Mesothelial cell of epicardium (in vitro differentiated cells): Measurements from ENCODE around the gene RERE. TPM values are rescaled to one million over a fixed set of nuclear protein-coding genes. Genes with fewer than 3 reads are reported as not detected.

Experiments used
- DNase-seq, 2 experiments: peaks; one replicate each; pipeline ENCODE4 v3.0.0; 2021; ENCODE audit warnings: low spot score in 2 of 2; ENCODE audit not compliant: unreplicated experiment in 2 of 2
- H3K27ac Mint-ChIP-seq: 2 replicates; pipeline ENCODE4 v1.8.0; 2021; ENCODE audit warnings: mixed read lengths
- H3K27me3 Mint-ChIP-seq: 2 replicates; pipeline ENCODE4 v1.8.0; 2021; ENCODE audit warnings: low read depth, mixed read lengths
- H3K36me3 Mint-ChIP-seq: 2 replicates; pipeline ENCODE4 v1.8.0; 2021; ENCODE audit warnings: mixed read lengths
- H3K4me1 Mint-ChIP-seq: 2 replicates; pipeline ENCODE4 v1.8.0; 2021; ENCODE audit warnings: mixed read lengths
- H3K4me3 Mint-ChIP-seq: 2 replicates; pipeline ENCODE4 v1.8.0; 2021; ENCODE audit warnings: mild to moderate bottlenecking, moderate library complexity, mixed read lengths
- H3K9me3 Mint-ChIP-seq: 2 replicates; pipeline ENCODE4 v1.8.0; 2021; ENCODE audit warnings: mixed read lengths
- CTCF ChIP-seq: fragments of 200-600 bp; sonication (generic); IDR thresholded peaks from one replicate; pipeline ENCODE4 v1.5.0; 2021; ENCODE audit warnings: antibody characterized with exemption; ENCODE audit not compliant: unreplicated experiment
- total RNA-seq: library from RNA; stranded (reverse); gene quantifications from 3 replicates; pipeline ENCODE4 v1.2.1, GENCODE V29; 2021

The RERE gene
- total RNA-seq, 1 donor from 2014 or later = 187 TPM

GRCh38 chr1:8562881-8563865 lies 254.3 kb downstream of the RERE start:
- Mint-ChIP-seq H3K9me3 (no peaks in the 10 kb centered on the region), H3K4me1 (peaks cover 26% of the 10 kb centered on the region), H3K4me3 (no peak overlapping the region), H3K27me3 (no peaks in the 10 kb centered on the region), H3K36me3 (peaks cover 2% of the 10 kb centered on the region), H3K27ac (peak overlapping the region; percentile 85)
- no peak for DNase-seq
- TF ChIP-seq CTCF = no peak

GRCh38 chr1:8562222-8562621 lies 255.2 kb downstream of the RERE start:
- H3K4me3 Mint-ChIP-seq = no peak overlapping the region
- peaks cover 26% of the 10 kb centered on the region for H3K4me1 Mint-ChIP-seq
- no peak overlapping the region for H3K27ac Mint-ChIP-seq
- DNase-seq = no peak
- TF ChIP-seq CTCF = no peak
- H3K27me3 Mint-ChIP-seq = no peaks in the 10 kb centered on the region
- H3K36me3 Mint-ChIP-seq = peaks cover 2% of the 10 kb centered on the region
- H3K9me3 Mint-ChIP-seq = no peaks in the 10 kb centered on the region

- H3K27me3 Mint-ChIP-seq = no peaks in the 10 kb centered on the region
- TF ChIP-seq CTCF = peak; percentile 75
- peaks cover 23% of the 10 kb centered on the region for H3K4me1 Mint-ChIP-seq
- H3K9me3 Mint-ChIP-seq = no peaks in the 10 kb centered on the region
- no peak overlapping the region for H3K4me3 Mint-ChIP-seq
- DNase-seq = no peak
- H3K27ac Mint-ChIP-seq = peak overlapping the region; percentile 14
- H3K36me3 Mint-ChIP-seq = peaks cover 4% of the 10 kb centered on the region
Observed at GRCh38 chr1:8560611-8561544, 256.6 kb downstream of the RERE start.

GRCh38 chr1:8560035-8560434 lies 257.4 kb downstream of the RERE start:
- H3K27ac Mint-ChIP-seq = peak overlapping the region; percentile 19
- no peak for DNase-seq
- peaks cover 10% of the 10 kb centered on the region for H3K36me3 Mint-ChIP-seq
- no peaks in the 10 kb centered on the region for H3K9me3 Mint-ChIP-seq
- H3K4me1 Mint-ChIP-seq = peaks cover 26% of the 10 kb centered on the region
- H3K27me3 Mint-ChIP-seq = no peaks in the 10 kb centered on the region
- TF ChIP-seq CTCF = no peak
- H3K4me3 Mint-ChIP-seq = no peak overlapping the region

- peaks cover 23% of the 10 kb centered on the region for H3K4me1 Mint-ChIP-seq
- TF ChIP-seq CTCF = no peak
- peaks cover 17% of the 10 kb centered on the region for H3K36me3 Mint-ChIP-seq
- no peak overlapping the region for H3K4me3 Mint-ChIP-seq
- peak overlapping the region; percentile 73 for H3K27ac Mint-ChIP-seq
- no peaks in the 10 kb centered on the region for H3K9me3 Mint-ChIP-seq
- no peaks in the 10 kb centered on the region for H3K27me3 Mint-ChIP-seq
- DNase-seq = no peak
Observed at GRCh38 chr1:8555582-8555981, 261.9 kb downstream of the RERE start.
